HEK293 (cell line): ENCODE data around the gene AP2A1.

Experiments used
- CTCF ChIA-PET: fragments of 350-600 bp; formaldehyde crosslinking; extraction: SDS; loops from one replicate; lab custom pipeline; 2021; ENCODE audit warnings: antibody characterized with exemption; lab: Yijun Ruan, JAX
- POLR2A ChIA-PET: fragments of 300-600 bp; formaldehyde crosslinking; extraction: SDS; loops from one replicate; lab custom pipeline; 2020; ENCODE audit warnings: antibody characterized with exemption, inconsistent platforms; lab: Yijun Ruan, JAX
- H3K27ac ChIP-seq: fragments of 200-500 bp; sonication (Bioruptor generic); 2 replicates; pipeline ENCODE4 v1.5.1; 2014; ENCODE audit warnings: low read depth, low read length, control low read depth, inconsistent platforms; ENCODE audit errors: extremely low read depth
- H3K36me3 ChIP-seq, 2 experiments: fragments of 200-500 bp in 1 of 2; sonication (Bioruptor generic) in 1 of 2; 1 replicate in 1 of 2; 2 replicates in 1 of 2; pipeline ENCODE4 v1.5.1; 2014 to 2017; ENCODE audit warnings: inconsistent platforms in 2 of 2, low read length in 2 of 2; ENCODE audit not compliant: control insufficient read depth in 2 of 2, insufficient read depth in 1 of 2
- H3K4me1 ChIP-seq: fragments of 200-500 bp; sonication (Bioruptor generic); 2 replicates; pipeline ENCODE4 v1.5.1; 2014; ENCODE audit warnings: mild to moderate bottlenecking, low read length, inconsistent platforms; ENCODE audit not compliant: control insufficient read depth, insufficient read depth
- H3K4me3 ChIP-seq: 2 replicates; pipeline ENCODE4 v1.5.1; 2011; ENCODE audit warnings: low read depth, mild to moderate bottlenecking, control low read depth, low read length, moderate library complexity
- H3K9me3 ChIP-seq: fragments of 200-500 bp; sonication (Bioruptor generic); 2 replicates; pipeline ENCODE4 v1.5.1; 2014; ENCODE audit warnings: low read depth, low read length, inconsistent platforms; ENCODE audit not compliant: control insufficient read depth, insufficient read depth
- BCL11A ChIP-seq: fragments of 450-650 bp; formaldehyde crosslinking; IDR thresholded peaks from 2 replicates; pipeline ENCODE4 v1.5.1; 2016; ENCODE audit warnings: low read depth, missing biosample characterization, missing genetic modification characterization
- HOXD13 ChIP-seq: sonication (generic); formaldehyde crosslinking; IDR thresholded peaks from 2 replicates; pipeline ENCODE4 v1.8.0; 2022; ENCODE audit warnings: missing genetic modification reagents, borderline replicate concordance
- INSM2 ChIP-seq: fragments of 450-650 bp; formaldehyde crosslinking; IDR thresholded peaks from 2 replicates; pipeline ENCODE4 v1.5.1; 2016; ENCODE audit warnings: missing biosample characterization, missing genetic modification characterization
- KLF1 ChIP-seq: fragments of 450-650 bp; formaldehyde crosslinking; IDR thresholded peaks from 2 replicates; pipeline ENCODE4 v1.5.1; 2016; ENCODE audit warnings: missing biosample characterization, missing genetic modification characterization
- KLF8 ChIP-seq: fragments of 450-650 bp; formaldehyde crosslinking; IDR thresholded peaks from 2 replicates; pipeline ENCODE4 v1.5.1; 2016; ENCODE audit warnings: missing biosample characterization, missing genetic modification characterization
- SALL2 ChIP-seq: fragments of 450-650 bp; formaldehyde crosslinking; IDR thresholded peaks from 2 replicates; pipeline ENCODE4 v1.5.0; 2017; ENCODE audit warnings: missing biosample characterization, mild to moderate bottlenecking, missing genetic modification characterization, borderline replicate concordance
- YY1 ChIP-seq: fragments of 450-650 bp; formaldehyde crosslinking; IDR thresholded peaks from 2 replicates; pipeline ENCODE4 v1.5.1; 2018; ENCODE audit warnings: missing biosample characterization, missing genetic modification characterization
- ZFP3 ChIP-seq: fragments of 450-650 bp; formaldehyde crosslinking; IDR thresholded peaks from 2 replicates; pipeline ENCODE4 v1.5.1; 2016; ENCODE audit warnings: low read depth, missing biosample characterization, missing genetic modification characterization
- ZNF10 ChIP-seq: fragments of 450-650 bp; formaldehyde crosslinking; IDR thresholded peaks from 2 replicates; pipeline ENCODE4 v1.5.1; 2017; ENCODE audit warnings: missing biosample characterization, missing genetic modification characterization
- ZNF140 ChIP-seq: fragments of 450-650 bp; formaldehyde crosslinking; IDR thresholded peaks from 2 replicates; pipeline ENCODE4 v1.5.1; 2016; ENCODE audit warnings: missing biosample characterization, missing genetic modification characterization
- ZNF157 ChIP-seq: fragments of 450-650 bp; formaldehyde crosslinking; IDR thresholded peaks from 2 replicates; pipeline ENCODE4 v1.5.1; 2016; ENCODE audit warnings: missing biosample characterization, missing genetic modification characterization
- ZNF274 ChIP-seq, 2 experiments: fragments of 200-500 bp in 1 of 2; fragments of 450-650 bp in 1 of 2; sonication (Bioruptor generic) in 1 of 2; formaldehyde crosslinking in 1 of 2; IDR thresholded peaks; 2 replicates each; pipeline versions ENCODE4 v1.5.1 to v1.6.1; 2014 to 2016; ENCODE audit warnings: borderline replicate concordance in 1 of 2, inconsistent platforms in 1 of 2, low read length in 1 of 2, missing biosample characterization in 1 of 2, missing genetic modification characterization in 1 of 2
- ZNF510 ChIP-seq: fragments of 450-650 bp; formaldehyde crosslinking; IDR thresholded peaks from 2 replicates; pipeline ENCODE4 v1.5.1; 2018; ENCODE audit warnings: mild to moderate bottlenecking, missing genetic modification characterization, missing biosample characterization; ENCODE audit not compliant: insufficient replicate concordance
- ZNF514 ChIP-seq: fragments of 450-650 bp; formaldehyde crosslinking; IDR thresholded peaks from 2 replicates; pipeline ENCODE4 v1.5.1; 2016; ENCODE audit warnings: missing biosample characterization, missing genetic modification characterization
- ZNF521 ChIP-seq: fragments of 450-650 bp; formaldehyde crosslinking; IDR thresholded peaks from 2 replicates; pipeline ENCODE4 v1.5.1; 2017; ENCODE audit warnings: missing biosample characterization, mild to moderate bottlenecking, missing genetic modification characterization
- ZNF548 ChIP-seq: fragments of 450-650 bp; formaldehyde crosslinking; IDR thresholded peaks from 2 replicates; pipeline ENCODE4 v1.5.1; 2016; ENCODE audit warnings: missing biosample characterization, missing genetic modification characterization
- ZNF571 ChIP-seq: fragments of 450-650 bp; formaldehyde crosslinking; IDR thresholded peaks from 2 replicates; pipeline ENCODE4 v1.5.0; 2017; ENCODE audit warnings: missing biosample characterization, missing genetic modification characterization
- ZNF670 ChIP-seq: fragments of 450-650 bp; formaldehyde crosslinking; IDR thresholded peaks from 2 replicates; pipeline ENCODE4 v1.5.1; 2016; ENCODE audit warnings: missing biosample characterization, missing genetic modification characterization, low read depth
- ZNF76 ChIP-seq: fragments of 450-650 bp; formaldehyde crosslinking; IDR thresholded peaks from 2 replicates; pipeline ENCODE4; 2016; ENCODE audit warnings: low read depth, missing biosample characterization, missing genetic modification characterization, borderline replicate concordance
- ZNF785 ChIP-seq: fragments of 450-650 bp; formaldehyde crosslinking; IDR thresholded peaks from 2 replicates; pipeline ENCODE4 v1.5.1; 2016; ENCODE audit warnings: missing biosample characterization, missing genetic modification characterization
- ZNF791 ChIP-seq: fragments of 450-650 bp; formaldehyde crosslinking; IDR thresholded peaks from 2 replicates; pipeline ENCODE4 v1.5.1; 2016; ENCODE audit warnings: missing biosample characterization, missing genetic modification characterization
- ZXDB ChIP-seq: fragments of 450-650 bp; formaldehyde crosslinking; IDR thresholded peaks from 2 replicates; pipeline ENCODE4 v1.5.1; 2016; ENCODE audit warnings: missing biosample characterization, missing genetic modification characterization
- TF ChIP-seq, protein P1 (sequence below): fragments of 450-650 bp; formaldehyde crosslinking; IDR thresholded peaks from 2 replicates; pipeline ENCODE4 v1.5.1; 2016; ENCODE audit warnings: missing biosample characterization, missing genetic modification characterization, low read depth
- TF ChIP-seq, protein P2 (sequence below): fragments of 450-650 bp; IDR thresholded peaks from 2 replicates; pipeline ENCODE4 v1.5.1; 2018; ENCODE audit warnings: missing biosample characterization, mild to moderate bottlenecking, missing genetic modification characterization

AP2A1 gene

DNA sequence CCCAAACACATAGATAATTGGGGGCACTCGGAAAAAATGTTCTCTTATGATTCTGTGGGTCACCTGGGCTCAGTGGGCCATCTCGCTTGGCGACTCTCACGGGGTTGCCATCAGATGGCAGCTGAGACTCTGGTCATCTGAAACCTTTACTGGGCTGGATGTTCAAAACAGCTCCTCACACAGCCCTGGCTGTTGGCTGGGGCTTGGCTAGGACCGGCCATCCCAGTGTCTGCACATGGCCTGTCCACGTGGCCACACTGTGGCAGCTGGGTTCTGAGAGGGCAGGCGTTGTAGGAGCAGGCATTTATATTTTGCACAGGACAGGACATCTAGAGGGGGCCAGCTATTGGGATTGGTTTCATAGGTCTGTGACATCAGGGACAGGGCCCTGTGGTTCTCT is 66.8 kb downstream of the AP2A1 start:
- peaks cover 6 to 96% of the 10 kb centered on the region in 2 experiments; a peak in 2 of 3 replicates for H3K36me3 ChIP-seq
- H3K27ac ChIP-seq: no peak overlapping the region; the same call in 1 of the 2 replicates
- no peaks in the 10 kb centered on the region for H3K9me3 ChIP-seq
- ChIA-PET CTCF (interaction anchor here (0.6 to 1.2 kb wide), 2 partner anchors 14 to 23 kb away, joined by 3 to 4 read pairs; no protein-coding TSS in a partner anchor), POLR2A (interaction anchor here (0.6 to 2.0 kb wide), 2 partner anchors 9 to 17 kb away, joined by 5 to 8 read pairs; no protein-coding TSS in a partner anchor)
- no peak for TF ChIP-seq ZNF140 (tag by site-specific recombination)
- TF ChIP-seq ZNF514 (tag by site-specific recombination): no peak
- no peak for TF ChIP-seq HOXD13 (CRISPR knock-in tag)
- no peak for TF ChIP-seq ZNF785 (tag by site-specific recombination)
- TF ChIP-seq ZNF274 (IDR thresholded peaks at IDR 0.05; ENCODE audit: low read length): no peak
- no peak for TF ChIP-seq ZNF274 (tag by site-specific recombination; IDR thresholded peaks at IDR 0.05; ENCODE audit: borderline replicate concordance)
- no peak for TF ChIP-seq KLF8 (tag by site-specific recombination)
- H3K4me1 ChIP-seq: no peaks in the 10 kb centered on the region
- no peak overlapping the region for H3K4me3 ChIP-seq

DNA sequence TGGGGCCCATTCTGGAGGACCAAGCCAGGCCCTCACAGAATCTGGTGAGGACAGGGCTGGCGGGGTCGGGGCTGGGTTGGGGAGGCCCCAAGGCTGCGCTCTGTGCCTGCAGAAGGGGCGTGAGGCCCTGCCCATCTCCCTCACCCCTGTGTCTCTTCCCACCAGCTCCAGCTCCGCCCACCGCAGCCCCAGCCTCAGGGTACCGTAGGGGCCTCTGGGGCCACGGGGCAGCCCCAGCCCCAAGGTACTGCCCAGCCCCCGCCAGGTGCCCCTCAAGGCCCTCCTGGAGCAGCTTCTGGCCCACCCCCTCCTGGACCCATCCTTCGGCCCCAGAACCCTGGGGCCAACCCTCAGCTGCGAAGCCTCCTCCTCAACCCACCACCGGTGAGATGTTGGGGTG is 68.8 kb downstream of the AP2A1 start:
- CTCF ChIA-PET: no interaction called here
- Histone ChIP-seq H3K4me3 (no peak overlapping the region), H3K27ac (no peak overlapping the region), H3K36me3 (peaks cover 5 to 98% of the 10 kb centered on the region in 2 experiments), H3K9me3 (no peaks in the 10 kb centered on the region), H3K4me1 (no peaks in the 10 kb centered on the region)
- POLR2A ChIA-PET: interaction anchor here (1.3 to 1.9 kb wide), 2 partner anchors 9 to 12 kb away, joined by 6 read pairs; no protein-coding TSS in a partner anchor
- TF ChIP-seq ZNF548 (tag by site-specific recombination) (no peak), ZFP3 (no peak), SALL2 (no peak)

DNA sequence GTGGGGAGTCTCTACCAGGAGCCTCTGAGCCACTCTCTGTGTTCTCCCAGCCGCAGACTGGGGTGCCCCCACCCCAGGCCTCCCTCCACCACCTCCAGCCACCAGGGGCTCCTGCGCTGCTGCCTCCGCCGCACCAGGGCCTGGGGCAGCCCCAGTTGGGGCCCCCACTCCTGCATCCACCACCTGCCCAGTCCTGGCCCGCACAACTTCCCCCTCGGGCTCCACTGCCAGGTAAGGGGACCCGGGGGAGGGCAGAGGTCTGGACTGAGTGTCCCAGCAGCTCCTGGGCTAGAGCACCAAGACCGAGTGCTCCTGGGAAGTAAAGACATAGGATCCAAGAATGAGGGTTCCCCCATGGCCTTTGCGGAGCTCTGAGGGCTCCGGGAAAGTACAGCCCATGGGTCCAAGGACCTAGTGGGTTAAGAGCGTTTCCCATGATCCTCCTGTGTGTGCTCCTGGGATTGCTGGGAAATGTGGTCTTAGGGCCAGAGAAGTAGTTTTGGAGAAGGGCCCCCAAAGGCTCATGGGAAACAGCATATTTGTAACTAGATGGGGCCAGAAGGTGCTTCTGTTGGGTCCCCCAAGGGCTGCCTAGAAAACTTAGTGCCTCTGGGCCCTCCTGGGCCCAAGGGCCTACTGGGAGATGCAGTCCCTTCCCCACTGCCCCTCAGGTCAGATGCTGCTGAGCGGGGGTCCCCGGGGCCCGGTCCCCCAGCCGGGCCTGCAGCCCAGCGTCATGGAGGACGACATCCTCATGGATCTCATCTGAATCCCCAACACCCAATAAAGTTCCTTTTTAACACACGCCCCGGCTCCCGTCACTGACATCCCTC is 69.6 kb downstream of the AP2A1 start:
- Histone ChIP-seq H3K9me3 (no peaks in the 10 kb centered on the region), H3K4me3 (no peak overlapping the region), H3K4me1 (no peaks in the 10 kb centered on the region), H3K27ac (no peak overlapping the region), H3K36me3 (peaks cover 10 to 95% of the 10 kb centered on the region in 2 experiments)
- ChIA-PET POLR2A (interaction anchor here (1.2 to 1.9 kb wide), 3 partner anchors 12 to 29 kb away, joined by 3 to 7 read pairs (median 6); no protein-coding TSS in a partner anchor), CTCF (no interaction called here)
- TF ChIP-seq ZNF510 (tag by site-specific recombination): no peak
- TF ChIP-seq ZXDB (tag by site-specific recombination): no peak
- TF ChIP-seq KLF1: no peak
- TF ChIP-seq ZNF521 (tag by site-specific recombination): no peak
- TF ChIP-seq ZNF571 (tag by site-specific recombination): no peak
- no peak for TF ChIP-seq BCL11A (tag by site-specific recombination)
- TF ChIP-seq ZNF791 (tag by site-specific recombination): no peak
- no peak for TF ChIP-seq ZNF157 (tag by site-specific recombination)
- TF ChIP-seq ZNF10 (tag by site-specific recombination): no peak
- TF ChIP-seq ZNF76: no peak
- TF ChIP-seq, protein P1, sequence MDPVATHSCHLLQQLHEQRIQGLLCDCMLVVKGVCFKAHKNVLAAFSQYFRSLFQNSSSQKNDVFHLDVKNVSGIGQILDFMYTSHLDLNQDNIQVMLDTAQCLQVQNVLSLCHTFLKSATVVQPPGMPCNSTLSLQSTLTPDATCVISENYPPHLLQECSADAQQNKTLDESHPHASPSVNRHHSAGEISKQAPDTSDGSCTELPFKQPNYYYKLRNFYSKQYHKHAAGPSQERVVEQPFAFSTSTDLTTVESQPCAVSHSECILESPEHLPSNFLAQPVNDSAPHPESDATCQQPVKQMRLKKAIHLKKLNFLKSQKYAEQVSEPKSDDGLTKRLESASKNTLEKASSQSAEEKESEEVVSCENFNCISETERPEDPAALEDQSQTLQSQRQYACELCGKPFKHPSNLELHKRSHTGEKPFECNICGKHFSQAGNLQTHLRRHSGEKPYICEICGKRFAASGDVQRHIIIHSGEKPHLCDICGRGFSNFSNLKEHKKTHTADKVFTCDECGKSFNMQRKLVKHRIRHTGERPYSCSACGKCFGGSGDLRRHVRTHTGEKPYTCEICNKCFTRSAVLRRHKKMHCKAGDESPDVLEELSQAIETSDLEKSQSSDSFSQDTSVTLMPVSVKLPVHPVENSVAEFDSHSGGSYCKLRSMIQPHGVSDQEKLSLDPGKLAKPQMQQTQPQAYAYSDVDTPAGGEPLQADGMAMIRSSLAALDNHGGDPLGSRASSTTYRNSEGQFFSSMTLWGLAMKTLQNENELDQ (tag by site-specific recombination): no peak
- TF ChIP-seq, protein P2, sequence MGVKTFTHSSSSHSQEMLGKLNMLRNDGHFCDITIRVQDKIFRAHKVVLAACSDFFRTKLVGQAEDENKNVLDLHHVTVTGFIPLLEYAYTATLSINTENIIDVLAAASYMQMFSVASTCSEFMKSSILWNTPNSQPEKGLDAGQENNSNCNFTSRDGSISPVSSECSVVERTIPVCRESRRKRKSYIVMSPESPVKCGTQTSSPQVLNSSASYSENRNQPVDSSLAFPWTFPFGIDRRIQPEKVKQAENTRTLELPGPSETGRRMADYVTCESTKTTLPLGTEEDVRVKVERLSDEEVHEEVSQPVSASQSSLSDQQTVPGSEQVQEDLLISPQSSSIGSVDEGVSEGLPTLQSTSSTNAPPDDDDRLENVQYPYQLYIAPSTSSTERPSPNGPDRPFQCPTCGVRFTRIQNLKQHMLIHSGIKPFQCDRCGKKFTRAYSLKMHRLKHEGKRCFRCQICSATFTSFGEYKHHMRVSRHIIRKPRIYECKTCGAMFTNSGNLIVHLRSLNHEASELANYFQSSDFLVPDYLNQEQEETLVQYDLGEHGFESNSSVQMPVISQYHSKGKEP (tag by site-specific recombination): no peak
- no peak for TF ChIP-seq INSM2
- TF ChIP-seq ZNF670: no peak
- no peak for TF ChIP-seq YY1 (tag by site-specific recombination)
